HepG2 (cell line): ENCODE data around the gene ITGAE. TPM values are rescaled to one million over a fixed set of nuclear protein-coding genes. Genes with fewer than 3 reads are reported as not detected.

Experiments used
- ATAC-seq: fragments of 200-7000 bp; cut with Tn5 transposase; 3 replicates; pipeline ENCODE4 v1.9.1; 2020; ENCODE audit warnings: mild to moderate bottlenecking, moderate library complexity
- BruUV-seq: library from RNA; stranded (reverse); fragments of 400-500 nt; replicated peaks from 2 replicates; lab custom pipeline; 2021; lab: Mats Ljungman, UMichigan
- CTCF ChIA-PET: fragments of 300-600 bp; formaldehyde crosslinking; extraction: SDS; loops from one replicate; lab custom pipeline; 2021; ENCODE audit warnings: low total read pairs, inconsistent platforms, low intra/inter-chr PET ratio; lab: Yijun Ruan, JAX
- POLR2A ChIA-PET: fragments of 350-600 bp; sonication (Branson Sonifier 250); formaldehyde crosslinking; loops from one replicate; lab custom pipeline; 2020; ENCODE audit warnings: antibody characterized with exemption, inconsistent platforms; lab: Yijun Ruan, JAX
- DNase-seq: peaks from one replicate; pipeline ENCODE4 v3.0.0-alpha.2; 2015; ENCODE audit warnings: low spot score
- FAIRE-seq: peaks from 3 replicates; lab custom pipeline; 2011; peaks lifted over from hg19 to GRCh38; lab: Jason Lieb, UNC
- H2AFZ ChIP-seq: one replicate; pipeline ENCODE4 v1.6.1; 2011; ENCODE audit warnings: low read length, inconsistent platforms
- H3K27ac ChIP-seq: fragments of 300-600 bp; 3 replicates; pipeline ENCODE4 v1.8.0; 2011; ENCODE audit warnings: mixed run types, mild to moderate bottlenecking, mixed read lengths, low read length, inconsistent platforms; ENCODE audit not compliant: insufficient read depth; ENCODE audit errors: extremely low read length
- H3K27me3 ChIP-seq, 2 experiments: fragments of 200-600 bp in 1 of 2; 2 replicates in 1 of 2; 3 replicates in 1 of 2; pipeline versions ENCODE4 v1.6.0 to v1.8.0; 2011; ENCODE audit warnings: low read length in 2 of 2, mild to moderate bottlenecking in 2 of 2, moderate library complexity in 2 of 2, inconsistent platforms in 1 of 2; ENCODE audit not compliant: insufficient read depth in 2 of 2, control insufficient read depth in 1 of 2
- H3K36me3 ChIP-seq, 2 experiments: fragments of 200-600 bp in 1 of 2; replicated peaks in 1 of 2; 2 replicates in 1 of 2; 3 replicates in 1 of 2; pipeline versions ENCODE4 v1.5.1 to v1.8.0; 2011; ENCODE audit warnings: low read length in 2 of 2, inconsistent platforms in 1 of 2; ENCODE audit not compliant: insufficient read depth in 2 of 2, control insufficient read depth in 1 of 2
- H3K4me1 ChIP-seq: 2 replicates; pipeline ENCODE4 v1.5.1; 2012; ENCODE audit warnings: low read length, inconsistent platforms; ENCODE audit not compliant: insufficient read depth
- H3K4me2 ChIP-seq: 2 replicates; pipeline ENCODE4 v1.6.0; 2011; ENCODE audit warnings: low read depth, low read length, inconsistent platforms
- H3K4me3 ChIP-seq, 3 experiments: fragments of 200-600 bp in 1 of 3; sonication (generic), shearing (Covaris generic) in 1 of 3; replicated peaks in 1 of 3; 2 replicates each; pipeline ENCODE4 v1.5.1; 2011 to 2016; ENCODE audit warnings: low read length in 3 of 3, inconsistent platforms in 2 of 3, low read depth in 2 of 3, mild to moderate bottlenecking in 2 of 3, control low read depth in 1 of 3, mixed read lengths in 1 of 3; ENCODE audit not compliant: insufficient read depth in 1 of 3
- H3K79me2 ChIP-seq: one replicate; pipeline ENCODE4 v1.6.1; 2011; ENCODE audit warnings: low read length, inconsistent platforms; ENCODE audit not compliant: insufficient read depth
- H3K9ac ChIP-seq: 2 replicates; pipeline ENCODE4 v1.6.0; 2011; ENCODE audit warnings: mild to moderate bottlenecking, low read depth, low read length, inconsistent platforms; ENCODE audit not compliant: insufficient read depth
- H3K9me3 ChIP-seq: 2 replicates; pipeline ENCODE4 v1.5.1; 2012; ENCODE audit warnings: mild to moderate bottlenecking, low read length
- H4K20me1 ChIP-seq: 2 replicates; pipeline ENCODE4 v1.6.0; 2011; ENCODE audit warnings: inconsistent platforms, mild to moderate bottlenecking, low read length, moderate library complexity; ENCODE audit not compliant: insufficient read depth
- KDM5A ChIP-seq: fragments of 200-600 bp; sonication (generic); IDR thresholded peaks from 2 replicates; pipeline ENCODE4 v1.7.0; 2018; ENCODE audit warnings: antibody characterized with exemption, mild to moderate bottlenecking, low read length, borderline replicate concordance
- SUZ12 ChIP-seq: fragments of 150-350 bp; IDR thresholded peaks from 2 replicates; pipeline ENCODE4 v1.6.1; 2014; ENCODE audit warnings: low read depth, low read length
- USF2 ChIP-seq, 2 experiments: sonication (generic) in 1 of 2; formaldehyde crosslinking in 1 of 2; IDR thresholded peaks; 2 replicates each; pipeline versions ENCODE4 v1.5.1 to v1.6.1; 2011 to 2020; ENCODE audit warnings: borderline replicate concordance in 1 of 2, low read depth in 1 of 2, low read length in 1 of 2, mild to moderate bottlenecking in 1 of 2, missing genetic modification reagents in 1 of 2, moderate library complexity in 1 of 2
- ZNF280B ChIP-seq: sonication (generic); formaldehyde crosslinking; IDR thresholded peaks from 2 replicates; pipeline ENCODE4 v1.5.0; 2020; ENCODE audit warnings: missing genetic modification reagents, mild to moderate bottlenecking, borderline replicate concordance
- ZNF44 ChIP-seq: sonication (generic); formaldehyde crosslinking; IDR thresholded peaks from 2 replicates; pipeline ENCODE4 v1.5.1; 2020; ENCODE audit warnings: mild to moderate bottlenecking, missing genetic modification reagents
- ZNF558 ChIP-seq: sonication (generic); formaldehyde crosslinking; IDR thresholded peaks from 2 replicates; pipeline ENCODE4 v1.9.0; 2022; ENCODE audit warnings: mild to moderate bottlenecking, missing genetic modification reagents, borderline replicate concordance
- ZNF572 ChIP-seq: sonication (generic); formaldehyde crosslinking; IDR thresholded peaks from 2 replicates; pipeline ENCODE4 v1.5.1; 2020; ENCODE audit warnings: mild to moderate bottlenecking, missing genetic modification reagents
- WGBS: methylation state at CpG from one replicate; pipeline ENCODE4 v1.1.6; 2017; ENCODE audit warnings: low lambda C conversion rate; 5-methylcytosine and 5-hydroxymethylcytosine counted together
- in situ Hi-C: cut with HindIII; loops from 2 replicates; pipeline ENCODE4 v1.10.0; 2017; ENCODE audit warnings: low pct_unique_long_range_greater_than_20kb; ENCODE audit not compliant: extremely low pct_ligation_motif_present
- intact Hi-C: fragments of 100-400 bp; cut with micrococcal nuclease; formaldehyde crosslinking; loops from one replicate; pipeline ENCODE4 v1.10.0; 2022; ENCODE audit not compliant: unreplicated experiment
- polyA plus RNA-seq, 8 experiments: library from polyadenylated mRNA; depleted of rRNA in 3 of 8; stranded (reverse) in 7 of 8; unstranded in 1 of 8; fragments of >200 nt; fragmentation: Illumina TruSeq in 4 of 8; extraction: Trizol in 4 of 8; gene quantifications; 2 replicates each; pipeline versions ENCODE4 v1.2.1 to v1.2.3, GENCODE V29; 2011 to 2016; ENCODE audit warnings: low read depth in 4 of 8, missing spikeins in 1 of 8, mixed read lengths in 1 of 8; ENCODE audit not compliant: insufficient read depth in 1 of 8
- total RNA-seq, 5 experiments: library from RNA; depleted of rRNA; stranded (reverse); fragments of >200 nt; fragmentation: Illumina TruSeq; extraction: Trizol; gene quantifications; 2 replicates each; pipeline ENCODE4 v1.2.3, GENCODE V29; 2016; ENCODE audit warnings: low read depth in 1 of 5
- TF ChIP-seq, protein P1 (sequence below), 2 experiments: fragments of 450-650 bp in 1 of 2; sonication (generic) in 1 of 2; formaldehyde crosslinking; IDR thresholded peaks; 2 replicates each; pipeline versions ENCODE4 v1.5.0 to v1.8.0; 2020 to 2022; ENCODE audit warnings: mild to moderate bottlenecking in 1 of 2, missing genetic modification reagents in 1 of 2

The ITGAE gene
- total and polyA plus RNA-seq, 2 of the 13 experiments (the other 11 are each of a cell fraction or from before 2014, with no cell fraction given), result 42.3 to 49.0 TPM

DNA sequence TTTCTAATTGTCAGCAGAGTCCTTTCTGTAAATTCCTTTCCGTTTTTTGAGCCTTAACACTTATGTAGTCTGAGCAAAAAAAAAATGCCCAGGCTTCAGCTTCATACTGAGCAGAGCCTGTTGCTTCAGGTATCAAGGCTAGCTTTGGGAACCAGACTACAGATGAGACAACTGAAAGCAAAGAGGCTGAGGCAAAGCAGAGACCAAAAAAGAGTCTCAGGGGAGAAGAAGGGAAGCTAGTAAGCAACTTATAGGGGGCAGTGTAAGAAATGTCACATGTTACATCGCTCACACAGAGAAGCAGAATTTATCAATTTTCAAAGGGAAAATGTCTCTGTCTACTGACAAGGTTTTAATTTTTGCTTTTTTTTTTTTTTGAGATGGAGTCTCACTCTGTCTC, 73.9 kb downstream of the ITGAE start:
- no peak for FAIRE-seq
- in situ Hi-C loops, result no loop called here
- intact Hi-C loops, result no loop called here
- H3K4me1 ChIP-seq, result peaks cover 37% of the 10 kb centered on the region
- TF ChIP-seq SUZ12, result no peak
- no peak for TF ChIP-seq USF2 (IDR thresholded peaks at IDR 0.05; ENCODE audit: low read depth, low read length)
- TF ChIP-seq USF2 (CRISPR knock-in tag; IDR thresholded peaks at IDR 0.05; ENCODE audit: borderline replicate concordance), result no peak
- no peak for TF ChIP-seq KDM5A
- TF ChIP-seq ZNF572 (CRISPR knock-in tag), result no peak
- no peak for TF ChIP-seq ZNF44 (CRISPR knock-in tag)
- no peak for TF ChIP-seq ZNF280B (CRISPR knock-in tag)
- TF ChIP-seq ZNF558 (CRISPR knock-in tag), result no peak
- TF ChIP-seq, protein P1, sequence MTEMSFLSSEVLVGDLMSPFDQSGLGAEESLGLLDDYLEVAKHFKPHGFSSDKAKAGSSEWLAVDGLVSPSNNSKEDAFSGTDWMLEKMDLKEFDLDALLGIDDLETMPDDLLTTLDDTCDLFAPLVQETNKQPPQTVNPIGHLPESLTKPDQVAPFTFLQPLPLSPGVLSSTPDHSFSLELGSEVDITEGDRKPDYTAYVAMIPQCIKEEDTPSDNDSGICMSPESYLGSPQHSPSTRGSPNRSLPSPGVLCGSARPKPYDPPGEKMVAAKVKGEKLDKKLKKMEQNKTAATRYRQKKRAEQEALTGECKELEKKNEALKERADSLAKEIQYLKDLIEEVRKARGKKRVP (CRISPR knock-in tag; IDR thresholded peaks at IDR 0.05), result peak in 1 of 2 experiments; percentile 42; a peak in 2 of 4 replicates
- TF ChIP-seq, all 625 proteins: peak for 1
- 40% methylated on average over 2 of the region's 2 CpGs for WGBS
- Histone ChIP-seq H3K27ac (no peak overlapping the region), H3K4me2 (no peak overlapping the region), H4K20me1 (no peaks in the 10 kb centered on the region), H2AFZ (no peak overlapping the region), H3K36me3 (no peaks in the 10 kb centered on the region; a peak in 1 of 5 replicates), H3K9me3 (no peaks in the 10 kb centered on the region), H3K9ac (no peak overlapping the region), H3K27me3 (no peaks in the 10 kb centered on the region; a peak in 1 of 5 replicates), H3K79me2 (peaks cover 38% of the 10 kb centered on the region), H3K4me3 (no peak overlapping the region)
- no peak for DNase-seq
- CTCF ChIA-PET, result no interaction called here
- ATAC-seq, result no peak
- no TSS peak for BruUV-seq
- POLR2A ChIA-PET, result no interaction called here
